Ascending aorta (tissue), 2 donors: Measurements from ENCODE around the gene GVQW3. TPM values are rescaled to one million over a fixed set of nuclear protein-coding genes. Genes with fewer than 3 reads are reported as not detected.

ENCODE experiments used
- DNase-seq, 2 donors: peaks; one replicate each; pipeline ENCODE4 v3.0.0-alpha.2; 2019; ENCODE audit warnings: low spot score in 2 of 2
- H3K27ac ChIP-seq, 2 donors: fragments of 200-600 bp; sonication (generic); one replicate each; pipeline ENCODE4 v1.5.1; 2016 to 2017; ENCODE audit warnings: mild to moderate bottlenecking in 1 of 2
- H3K27me3 ChIP-seq: fragments of 200-600 bp; sonication (generic); one replicate; pipeline ENCODE4 v1.5.1; 2017
- H3K36me3 ChIP-seq, 2 donors: fragments of 200-600 bp; sonication (generic); one replicate each; pipeline ENCODE4 v1.5.1; 2016
- H3K4me1 ChIP-seq, 2 donors: fragments of 200-600 bp; sonication (generic); one replicate each; pipeline ENCODE4 v1.5.1; 2016 to 2017; ENCODE audit warnings: mild to moderate bottlenecking in 1 of 2
- H3K4me3 ChIP-seq, 2 donors: fragments of 200-600 bp; sonication (generic); one replicate each; pipeline ENCODE4 v1.5.1; 2016 to 2017; ENCODE audit warnings: mild to moderate bottlenecking in 1 of 2
- H3K9me3 ChIP-seq, 2 donors: fragments of 200-600 bp; sonication (generic); one replicate each; pipeline ENCODE4 v1.5.1; 2016
- intact Hi-C: fragments of 100-400 bp; cut with DNase I; formaldehyde crosslinking; loops from one replicate; pipeline ENCODE4 v1.15.1; 2023
- total RNA-seq: library from RNA; depleted of rRNA; stranded (reverse); fragments of >200 nt; gene quantifications from one replicate; pipeline ENCODE4 v1.1.0, GENCODE V29; 2016
- TF ChIP-seq, protein P1 (sequence below), 3 experiments: fragments of 200-600 bp in 2 of 3; fragments of 450-650 bp in 1 of 3; sonication (generic) in 2 of 3; IDR thresholded peaks; one replicate each; pipeline ENCODE4 v1.5.1; 2016 to 2019; ENCODE audit warnings: antibody characterized with exemption in 3 of 3, mild to moderate bottlenecking in 1 of 3, moderate library complexity in 1 of 3

The GVQW3 gene
- total RNA-seq, 1 donor from 2014 or later: not detected

DNA sequence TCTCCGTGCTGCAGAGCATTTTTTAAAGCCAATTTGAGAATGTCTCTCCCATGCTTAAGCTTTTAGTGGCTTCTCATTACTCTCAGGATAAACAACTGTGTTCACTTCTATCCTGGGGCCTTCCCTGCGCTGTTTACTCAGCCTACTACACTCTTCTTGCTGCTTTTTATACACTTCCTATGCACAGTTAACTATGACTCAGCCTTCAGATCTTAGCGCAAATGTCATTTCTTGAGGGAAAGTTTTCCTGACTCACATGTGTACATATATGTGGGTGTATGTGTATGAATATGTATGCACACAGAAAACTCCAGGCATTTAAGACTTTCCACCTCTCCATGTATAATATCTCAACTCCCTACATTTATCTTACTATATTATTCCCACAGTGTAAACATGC is 10.0 kb upstream of the GVQW3 start:
- H3K36me3 ChIP-seq: no peaks in the 10 kb centered on the region
- H3K4me3 ChIP-seq: no peak overlapping the region
- TF ChIP-seq, protein P1, sequence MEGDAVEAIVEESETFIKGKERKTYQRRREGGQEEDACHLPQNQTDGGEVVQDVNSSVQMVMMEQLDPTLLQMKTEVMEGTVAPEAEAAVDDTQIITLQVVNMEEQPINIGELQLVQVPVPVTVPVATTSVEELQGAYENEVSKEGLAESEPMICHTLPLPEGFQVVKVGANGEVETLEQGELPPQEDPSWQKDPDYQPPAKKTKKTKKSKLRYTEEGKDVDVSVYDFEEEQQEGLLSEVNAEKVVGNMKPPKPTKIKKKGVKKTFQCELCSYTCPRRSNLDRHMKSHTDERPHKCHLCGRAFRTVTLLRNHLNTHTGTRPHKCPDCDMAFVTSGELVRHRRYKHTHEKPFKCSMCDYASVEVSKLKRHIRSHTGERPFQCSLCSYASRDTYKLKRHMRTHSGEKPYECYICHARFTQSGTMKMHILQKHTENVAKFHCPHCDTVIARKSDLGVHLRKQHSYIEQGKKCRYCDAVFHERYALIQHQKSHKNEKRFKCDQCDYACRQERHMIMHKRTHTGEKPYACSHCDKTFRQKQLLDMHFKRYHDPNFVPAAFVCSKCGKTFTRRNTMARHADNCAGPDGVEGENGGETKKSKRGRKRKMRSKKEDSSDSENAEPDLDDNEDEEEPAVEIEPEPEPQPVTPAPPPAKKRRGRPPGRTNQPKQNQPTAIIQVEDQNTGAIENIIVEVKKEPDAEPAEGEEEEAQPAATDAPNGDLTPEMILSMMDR (IDR thresholded peaks at IDR 0.05): no peak
- DNase-seq: no peak
- peaks cover 0 to 14% of the 10 kb centered on the region in 2 donors for H3K4me1 ChIP-seq
- no peak overlapping the region for H3K27ac ChIP-seq
- intact Hi-C loops: no loop called here
- no peaks in the 10 kb centered on the region for H3K27me3 ChIP-seq
- H3K9me3 ChIP-seq: no peaks in the 10 kb centered on the region

DNA sequence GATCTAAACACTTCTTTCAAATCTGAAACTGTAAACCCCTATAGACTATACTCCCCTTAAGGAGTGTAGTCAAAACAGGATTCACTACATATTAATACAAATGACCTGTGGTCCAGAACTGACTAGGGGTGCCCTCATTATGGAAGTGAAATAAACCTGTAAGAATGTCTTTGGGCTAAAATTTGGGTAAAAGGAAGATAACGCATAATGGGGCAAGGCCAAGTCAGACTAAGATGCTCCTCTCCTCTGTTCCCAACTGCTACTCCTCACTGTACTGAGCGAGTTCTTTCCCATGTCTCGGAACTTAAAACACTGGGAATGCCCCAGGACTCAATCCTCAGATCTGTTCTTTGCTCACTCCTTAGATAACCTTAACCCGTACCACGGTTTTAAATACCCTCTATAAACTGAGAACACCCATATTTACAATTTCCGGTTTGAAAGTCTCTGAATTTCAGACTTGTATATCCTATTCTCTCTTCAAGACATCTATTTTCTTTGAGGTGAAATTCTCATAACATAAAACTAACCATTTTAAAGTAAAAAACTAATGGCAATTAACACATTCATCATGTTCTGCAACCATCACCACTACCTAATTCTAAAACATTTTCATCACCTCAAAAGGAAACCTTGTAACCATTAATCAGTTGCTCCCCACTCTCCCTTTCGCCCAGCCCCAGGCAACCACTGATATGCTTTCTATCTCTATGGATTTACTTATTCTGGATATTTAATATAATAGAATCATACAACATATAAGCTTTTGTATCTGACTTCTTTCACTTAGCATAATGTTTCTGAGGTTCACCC is 4.2 kb upstream of the GVQW3 start:
- Histone ChIP-seq H3K9me3 (no peaks in the 10 kb centered on the region), H3K27ac (no peak overlapping the region), H3K4me3 (no peak overlapping the region), H3K36me3 (no peaks in the 10 kb centered on the region), H3K27me3 (no peaks in the 10 kb centered on the region), H3K4me1 (peaks cover 0 to 15% of the 10 kb centered on the region in 2 donors)
- intact Hi-C loops: no loop called here
- DNase-seq: no peak
- TF ChIP-seq, protein P1 (IDR thresholded peaks at IDR 0.05): no peak

DNA sequence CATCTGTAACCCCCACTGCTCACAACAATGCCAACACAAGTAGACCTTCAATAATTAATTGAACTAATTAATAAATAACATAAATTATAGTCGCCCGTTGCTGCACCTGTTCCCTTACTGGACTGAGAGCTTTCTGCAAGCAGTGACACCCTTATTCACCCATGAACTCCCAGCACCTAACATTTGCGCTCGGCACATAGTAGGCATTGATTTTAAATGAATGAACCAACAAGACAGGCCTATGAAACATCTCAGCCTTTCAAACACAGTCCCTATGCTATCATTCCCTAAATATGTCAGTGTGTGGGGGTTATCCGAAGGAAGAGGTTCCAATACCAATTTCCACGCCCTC is 1.3 kb upstream of the GVQW3 start:
- no peak overlapping the region for H3K27ac ChIP-seq

DNA sequence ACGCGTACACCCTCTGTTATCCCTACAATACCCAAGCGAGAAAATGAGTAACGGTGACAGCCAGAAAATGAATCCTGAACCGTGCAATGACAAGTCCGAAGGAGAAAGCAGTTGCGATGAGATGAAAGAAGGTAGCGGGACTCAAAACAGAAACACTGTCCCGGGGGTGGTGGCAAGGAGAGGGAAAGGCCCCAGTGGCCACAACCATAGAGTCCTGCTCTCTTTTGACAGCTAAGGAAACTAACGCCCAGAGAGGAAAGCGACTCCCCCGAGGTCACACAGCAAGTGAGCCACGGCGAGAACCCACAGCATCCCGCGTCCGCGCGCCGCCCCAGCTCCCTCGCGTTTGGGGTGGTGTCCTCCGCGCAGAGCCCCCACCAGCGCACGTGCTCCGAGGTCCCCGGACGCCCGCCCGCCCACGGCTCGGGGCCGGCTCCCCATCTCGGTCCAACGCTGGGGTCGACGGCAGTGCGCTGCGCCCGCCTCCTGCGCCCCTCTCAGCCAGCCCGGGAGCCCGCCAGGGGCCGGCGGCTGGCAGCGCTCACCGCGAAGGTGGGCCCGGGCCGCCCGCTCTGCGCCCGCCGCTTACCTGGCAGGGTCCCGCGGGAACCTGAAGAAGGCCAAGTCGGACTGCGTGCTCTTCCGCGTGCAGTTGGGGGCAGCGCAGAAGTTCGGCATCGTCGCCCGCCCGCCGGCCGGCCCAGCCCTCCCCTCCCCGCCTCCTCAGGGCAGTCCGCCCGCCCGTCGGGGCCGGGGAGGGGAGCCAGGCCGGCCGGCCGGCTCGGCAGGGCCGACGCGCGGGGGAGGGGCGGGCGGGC is 755 bp upstream of the GVQW3 start:
- TF ChIP-seq, protein P1 (IDR thresholded peaks at IDR 0.05): no peak
- intact Hi-C loops: loop anchor here (5.0 kb wide), 2 partner anchors 173 to 292 kb away; partner anchors contain the start of genes LRRC32 and WNT11
- Histone ChIP-seq H3K36me3 (peaks cover 0 to 4% of the 10 kb centered on the region in 2 donors), H3K4me1 (peaks cover 0 to 21% of the 10 kb centered on the region in 2 donors), H3K27ac (peak overlapping the region; percentile 73 to 84), H3K4me3 (peak overlapping the region; percentile 89 to 98), H3K9me3 (no peaks in the 10 kb centered on the region), H3K27me3 (no peaks in the 10 kb centered on the region)
- no peak for DNase-seq

More for the DNA sequence above, 1.3 kb upstream of the GVQW3 start:
- H3K4me1 ChIP-seq: peaks cover 0 to 21% of the 10 kb centered on the region in 2 donors
- DNase-seq: no peak
- peaks cover 0 to 2% of the 10 kb centered on the region in 2 donors for H3K36me3 ChIP-seq
- no peaks in the 10 kb centered on the region for H3K9me3 ChIP-seq
- no peaks in the 10 kb centered on the region for H3K27me3 ChIP-seq
- peak overlapping the region; percentile 89 to 98 for H3K4me3 ChIP-seq
- TF ChIP-seq, protein P1 (IDR thresholded peaks at IDR 0.05): no peak
- intact Hi-C loops: loop anchor here (5.0 kb wide), 2 partner anchors 172 to 293 kb away; partner anchors contain the start of genes LRRC32 and WNT11

DNA sequence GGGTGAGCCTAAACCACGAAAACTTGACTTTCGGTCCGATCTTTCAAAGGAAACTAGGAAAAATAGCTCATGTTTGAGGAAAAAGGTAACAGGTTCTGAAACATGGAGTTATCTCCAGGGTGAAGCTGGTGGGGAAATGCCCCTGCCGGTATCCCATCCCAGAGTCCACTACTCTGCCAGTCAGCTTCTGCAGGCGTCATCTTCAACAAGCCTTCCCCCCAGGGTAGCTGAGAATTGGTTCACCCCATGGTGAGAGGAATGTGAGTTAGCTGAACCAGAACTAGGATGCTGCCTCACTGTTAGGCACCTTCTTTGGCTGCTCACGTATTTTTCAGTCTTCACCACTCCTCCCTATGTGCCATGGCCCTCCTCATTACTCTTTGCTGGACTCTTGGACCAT is 1.1 kb downstream of the GVQW3 start:
- H3K36me3 ChIP-seq: peaks cover 0 to 4% of the 10 kb centered on the region in 2 donors
- peaks cover 0 to 21% of the 10 kb centered on the region in 2 donors for H3K4me1 ChIP-seq
- H3K9me3 ChIP-seq: no peaks in the 10 kb centered on the region
- no peak overlapping the region for H3K27ac ChIP-seq
- TF ChIP-seq, protein P1 (IDR thresholded peaks at IDR 0.05): no peak
- no peak for DNase-seq
- intact Hi-C loops: loop anchor here (5.0 kb wide), 2 partner anchors 175 to 290 kb away; partner anchors contain the start of genes LRRC32 and WNT11
- H3K4me3 ChIP-seq: peak overlapping the region; percentile 89 to 98
- H3K27me3 ChIP-seq: no peaks in the 10 kb centered on the region
